TTC549 (cell line): ENCODE measurements around the gene NOX1.
"Not testable (repeated sequence)": the region's sequence is repeated elsewhere in the genome, so short reads cannot be mapped to it uniquely, and the experiment has no call there.

ENCODE experiments used
- FAIRE-seq: peaks from 2 replicates; lab custom pipeline; 2012; peaks lifted over from hg19 to GRCh38; lab: Jason Lieb, UNC

NOX1 gene

DNA sequence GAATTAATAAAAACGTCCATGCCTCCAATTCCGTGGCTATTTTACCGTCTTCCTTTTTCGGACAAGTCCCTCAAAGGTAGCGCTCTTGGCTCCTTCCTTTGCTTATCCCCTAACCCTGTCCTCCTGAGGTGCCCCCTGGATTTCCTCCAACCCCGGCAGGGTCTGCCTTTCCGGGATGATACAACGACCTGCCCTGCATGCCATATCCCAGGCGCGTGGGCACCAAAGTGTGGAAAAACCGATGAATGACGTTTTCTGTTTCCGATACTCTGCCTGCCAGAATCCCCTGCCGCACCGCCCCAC lies 54.7 kb downstream of the NOX1 start:
- FAIRE-seq: no peak

DNA sequence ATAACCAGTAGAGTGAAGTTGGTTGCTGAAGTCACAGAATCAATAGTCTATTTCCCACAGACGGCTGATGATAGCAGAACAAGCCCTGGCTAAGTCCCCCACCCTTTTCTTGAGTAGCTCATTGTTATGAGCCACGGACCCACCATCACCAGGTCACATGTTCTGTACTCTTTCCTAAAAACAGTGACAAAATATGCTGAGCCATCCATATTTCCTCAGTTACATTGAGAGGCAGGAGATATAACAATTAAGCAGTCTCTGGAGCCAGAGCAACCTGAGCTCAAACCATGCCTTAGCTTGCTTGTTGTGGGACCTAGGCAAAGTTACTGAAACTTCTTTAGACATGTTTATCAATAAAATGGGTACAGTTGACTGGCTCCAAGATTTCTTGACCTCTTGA lies 56.8 kb downstream of the NOX1 start:
- no peak for FAIRE-seq

DNA sequence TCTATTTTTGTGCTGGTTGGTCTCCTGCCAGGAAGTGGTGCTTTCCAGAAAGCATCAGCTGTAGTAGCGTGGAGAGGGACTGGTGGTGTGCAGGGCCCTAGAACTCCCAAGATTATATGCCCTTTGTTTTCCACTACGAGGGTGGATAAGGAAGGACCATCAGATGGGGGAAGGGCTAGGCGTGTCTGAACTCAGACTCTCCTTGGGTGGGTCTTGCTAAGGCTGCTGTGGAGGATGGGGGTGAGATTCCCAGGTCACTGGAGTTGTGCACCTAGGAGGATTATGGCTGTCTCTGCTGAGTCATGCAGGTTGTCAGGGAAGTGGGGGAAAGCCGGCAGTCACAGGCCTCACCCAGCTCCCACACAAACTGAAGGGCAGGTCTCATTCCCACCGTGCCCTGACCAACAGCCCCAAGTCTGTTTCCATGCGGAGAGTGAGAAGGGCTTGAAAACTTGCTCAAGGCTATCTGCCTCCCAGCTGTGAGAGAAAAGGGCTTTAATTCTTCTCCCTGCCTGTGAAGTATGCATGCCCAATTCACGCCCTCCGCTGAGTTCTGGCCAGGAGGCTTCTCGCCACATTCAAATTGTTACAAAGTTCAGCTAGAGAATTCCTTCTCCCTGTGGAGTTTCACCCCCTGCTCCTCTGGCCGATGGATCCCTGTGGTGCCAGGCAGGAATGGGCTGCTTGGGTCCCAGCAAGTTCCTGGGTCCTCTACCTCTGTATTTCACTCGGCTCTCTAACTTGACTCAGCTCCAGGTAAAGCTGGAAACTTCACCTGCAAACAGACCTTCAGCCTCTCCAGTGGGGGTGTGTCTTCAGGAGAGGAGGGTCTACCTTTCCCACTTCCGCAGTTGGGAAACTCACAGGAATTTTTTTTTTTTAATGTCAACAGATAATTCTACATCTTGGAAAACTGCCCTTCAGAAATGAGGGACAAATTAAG lies 61.7 kb downstream of the NOX1 start:
- FAIRE-seq: no peak

DNA sequence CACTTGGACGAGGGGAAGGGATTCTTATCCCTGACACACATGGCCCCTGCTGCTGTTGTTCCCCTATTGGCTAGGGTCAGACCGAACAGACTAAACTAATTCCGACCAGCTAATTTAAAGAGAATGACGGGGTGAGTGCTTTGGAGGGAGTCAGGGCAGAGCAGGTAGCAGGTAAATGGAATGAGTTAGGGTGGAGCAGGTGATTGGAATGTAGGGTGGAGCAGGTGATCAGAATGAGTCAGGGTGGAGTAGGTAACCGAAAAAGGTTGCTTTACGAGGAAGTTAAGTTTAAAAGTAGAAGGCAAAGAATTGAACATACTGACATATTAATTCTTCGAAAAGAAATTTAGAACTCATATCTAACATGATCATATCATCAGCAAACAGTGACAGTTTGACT lies 65.9 kb downstream of the NOX1 start:
- FAIRE-seq: not testable (repeated sequence)

DNA sequence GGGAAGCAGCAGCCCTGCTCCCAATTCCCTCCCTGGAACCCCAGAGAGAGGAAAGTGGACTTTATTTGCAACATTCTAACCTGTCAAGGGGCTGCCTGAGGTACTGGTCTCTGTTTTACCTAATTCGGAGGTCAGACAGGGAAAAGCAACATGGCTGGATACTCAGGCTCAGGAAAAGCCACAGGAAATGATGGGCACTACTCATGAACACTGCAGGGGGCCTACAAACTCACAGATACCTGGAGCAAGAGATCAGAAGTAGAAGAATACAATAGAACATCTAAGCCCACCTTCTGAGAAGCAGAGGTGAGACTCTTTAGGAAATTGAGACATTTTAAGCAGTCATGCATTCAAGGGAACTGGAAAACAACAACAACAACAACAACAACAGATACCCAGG lies 69.4 kb downstream of the NOX1 start:
- FAIRE-seq: no peak

DNA sequence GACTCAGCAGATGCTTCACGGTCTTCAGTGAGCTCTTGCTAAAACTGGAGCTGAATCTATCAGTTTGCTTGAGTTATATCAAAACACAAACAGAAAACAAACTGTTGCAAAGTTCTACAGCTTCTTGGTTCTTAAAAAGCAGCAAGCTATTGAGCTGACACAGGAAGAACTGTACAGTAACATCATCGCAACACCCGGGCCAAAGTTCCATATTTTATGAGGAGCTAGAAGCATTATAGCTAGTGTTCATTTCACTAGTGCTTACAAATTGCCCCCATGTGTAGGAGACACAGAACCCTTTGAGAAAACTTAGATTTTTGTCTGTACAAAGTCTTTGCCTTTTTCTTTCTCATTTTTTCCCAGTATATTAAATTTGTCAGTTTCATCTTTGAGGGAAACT lies 71.3 kb downstream of the NOX1 start:
- no peak for FAIRE-seq

DNA sequence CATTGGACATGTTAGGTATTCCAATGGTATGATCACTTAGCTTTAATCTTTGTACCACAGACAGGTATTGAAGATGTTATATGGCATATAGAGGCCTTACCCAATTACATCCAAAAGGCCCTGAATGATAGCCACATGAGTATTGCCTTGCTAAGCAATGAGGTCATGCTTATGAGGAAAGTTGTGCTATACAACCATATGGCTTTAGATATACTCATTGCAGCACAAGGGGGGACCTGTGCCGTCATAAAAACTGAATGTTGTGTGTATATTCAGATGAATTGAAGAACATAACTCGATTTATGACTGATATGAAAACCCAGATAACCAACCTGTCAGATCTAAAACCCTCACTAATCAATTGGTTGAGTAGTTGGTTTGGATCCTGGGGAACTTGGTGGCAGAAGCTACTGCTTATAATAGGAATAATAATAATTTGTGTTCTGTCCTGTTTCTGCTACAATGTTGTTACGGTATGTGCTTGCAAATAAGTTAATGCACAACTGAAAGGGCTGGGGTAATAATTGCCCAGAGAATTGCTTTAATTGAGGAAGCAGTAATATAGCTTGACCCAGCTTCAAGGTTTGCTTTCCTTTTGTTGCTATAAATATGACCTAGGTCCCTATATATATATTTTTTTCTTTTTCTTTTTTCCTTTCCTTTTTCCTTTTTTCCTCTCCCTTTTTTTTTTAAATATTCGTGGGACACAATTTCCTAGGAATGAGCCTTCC lies 75.5 kb downstream of the NOX1 start:
- FAIRE-seq: no peak

DNA sequence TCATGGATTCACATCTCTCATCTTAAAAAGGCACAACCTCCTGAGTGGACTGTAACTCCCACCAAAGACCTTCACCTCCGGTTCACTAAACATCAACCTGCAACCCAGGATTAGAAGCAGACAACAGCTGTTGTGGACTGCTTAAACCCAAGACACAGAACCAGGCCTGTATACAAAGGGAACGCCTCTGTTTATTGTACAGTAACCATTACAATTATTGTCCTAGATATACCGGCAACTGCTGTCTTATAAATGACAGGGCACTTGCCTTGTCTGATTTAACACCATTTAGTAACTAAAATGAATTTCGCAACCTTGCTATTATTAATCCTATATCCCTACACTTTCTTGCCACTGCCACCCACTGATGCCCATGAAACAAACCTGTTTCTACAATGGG lies 76.8 kb downstream of the NOX1 start:
- FAIRE-seq: no peak

DNA sequence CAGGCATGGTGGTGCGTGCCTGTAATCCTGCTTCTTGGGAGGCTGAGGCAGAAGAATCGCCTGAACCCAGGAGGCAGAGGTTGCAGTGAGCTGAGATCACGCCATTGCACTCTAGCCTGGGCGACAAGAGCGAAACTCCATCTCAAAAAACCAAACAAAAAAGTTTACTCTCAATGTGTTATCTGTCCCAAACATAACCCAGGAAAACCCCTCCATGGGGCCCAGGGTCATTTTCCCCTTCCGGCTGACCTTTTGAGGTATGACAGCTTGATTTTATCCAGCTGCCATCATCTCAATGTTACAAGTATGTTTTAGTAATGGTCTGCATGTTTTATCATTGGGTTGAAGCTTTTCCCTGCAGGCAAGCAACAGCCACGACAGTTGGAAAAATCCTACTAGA lies 77.8 kb downstream of the NOX1 start:
- FAIRE-seq: not testable (repeated sequence)
